SK-N-SH (cell line): Measurements from ENCODE around the gene ACO1.

Experiments
- CTCF ChIP-seq: fragments of 200-600 bp; sonication (generic); IDR thresholded peaks from 2 replicates; pipeline ENCODE4 v1.6.1; 2017; ENCODE audit warnings: antibody characterized with exemption, mild to moderate bottlenecking, moderate library complexity
- IRF3 ChIP-seq: fragments of 150-350 bp; IDR thresholded peaks from 2 replicates; pipeline ENCODE4 v1.6.1; 2016; ENCODE audit warnings: mild to moderate bottlenecking, low read depth, low read length
- NFIC ChIP-seq: IDR thresholded peaks from 2 replicates; pipeline ENCODE4 v1.4.0; 2012; ENCODE audit warnings: borderline replicate concordance
- REST ChIP-seq: IDR thresholded peaks from 2 replicates; pipeline ENCODE4 v1.6.1; 2012; ENCODE audit warnings: mild to moderate bottlenecking, low read depth, low read length, moderate library complexity
- RFX5 ChIP-seq: IDR thresholded peaks from 2 replicates; pipeline ENCODE4 v1.6.1; 2012; ENCODE audit warnings: mild to moderate bottlenecking, improper control_type of control experiment, low read length
- YY1 ChIP-seq: IDR thresholded peaks from 2 replicates; pipeline ENCODE4 v1.4.0; 2012; ENCODE audit warnings: low read depth, mild to moderate bottlenecking
- ZBTB33 ChIP-seq: IDR thresholded peaks from 2 replicates; pipeline ENCODE4 v1.4.0; 2012; ENCODE audit warnings: low read depth, borderline replicate concordance

DNA sequence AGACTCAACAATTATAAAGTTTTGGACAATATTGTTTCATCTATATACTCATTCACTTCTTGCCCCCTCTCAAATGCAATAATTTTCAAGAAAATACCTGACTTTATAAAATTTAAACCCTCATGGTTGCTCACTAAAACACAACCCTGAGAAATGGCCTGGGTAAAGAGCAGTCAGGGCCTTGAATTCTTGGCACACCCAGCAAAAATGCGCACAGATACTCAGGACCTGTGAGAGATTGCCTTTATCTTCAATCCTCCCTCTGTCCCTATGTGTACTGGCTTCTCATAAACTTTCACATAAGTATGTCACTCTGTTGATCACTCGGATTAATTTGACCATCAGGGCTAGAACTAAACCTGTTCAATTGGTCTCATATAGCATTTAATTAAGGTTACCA lies 12.8 kb upstream of the ACO1 start:
- no peak for TF ChIP-seq YY1
- no peak for TF ChIP-seq CTCF
- no peak for TF ChIP-seq NFIC
- TF ChIP-seq RFX5: no peak
- TF ChIP-seq ZBTB33: no peak
- no peak for TF ChIP-seq REST
- no peak for TF ChIP-seq IRF3
